ENCODE measurements around the gene MYO18A. TPM values are rescaled to one million over a fixed set of nuclear protein-coding genes. Genes with fewer than 3 reads are reported as not detected.

Gene MYO18A
- total RNA-seq, 1 experiment from 2014 or later = 21.4 TPM

DNA sequence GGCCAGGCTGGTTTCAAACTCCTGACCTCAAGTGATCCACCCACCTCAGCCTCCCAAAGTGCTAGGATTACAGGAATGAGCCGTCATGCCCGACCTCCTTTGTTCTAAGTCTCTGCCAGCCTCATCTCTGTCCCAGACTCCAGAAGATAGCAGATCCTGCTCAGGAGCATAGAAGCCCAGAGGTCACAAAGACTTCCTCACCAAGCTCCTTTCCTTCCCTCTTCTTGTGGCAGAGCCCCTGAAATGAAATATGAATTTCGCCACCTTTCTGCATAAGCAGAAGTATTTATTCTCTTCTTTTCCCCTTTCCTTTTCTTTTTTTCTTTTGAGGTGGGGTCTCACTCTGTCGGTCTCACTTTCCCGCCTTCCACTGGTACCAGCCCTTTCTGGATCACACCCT lies 148.7 kb downstream of the MYO18A start:
- no peak for DNase-seq (ENCODE audit: low read depth)

- DNase-seq (ENCODE audit: low read depth) = no peak
These were observed 155.8 kb downstream of the MYO18A start for GRCh38 chr17:29024316-29024952.

- no peak for DNase-seq (ENCODE audit: low read depth)
These were observed 158.1 kb downstream of the MYO18A start for GRCh38 chr17:29022074-29022473.

DNA sequence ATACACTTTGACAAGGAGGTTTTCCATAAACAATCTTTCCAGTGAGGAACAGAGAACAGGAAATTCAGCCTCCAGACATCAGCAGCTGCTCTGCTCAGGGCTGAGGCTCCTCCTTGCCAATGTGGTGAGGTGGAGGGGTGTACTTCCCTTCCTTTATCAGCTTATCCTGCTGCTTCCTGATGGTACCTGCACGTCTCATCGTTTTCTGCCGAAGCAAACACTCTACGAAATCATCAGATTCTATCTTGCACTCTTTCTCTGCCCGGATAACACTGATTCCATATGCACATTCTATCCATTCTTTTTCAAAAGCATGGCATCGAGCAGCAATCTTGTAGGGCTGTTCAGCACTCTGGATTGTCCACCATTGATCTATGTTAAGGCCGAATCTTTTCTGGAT lies 159.0 kb downstream of the MYO18A start:
- no peak for DNase-seq (ENCODE audit: low read depth)

Other genes starting within 250 kb of the MYO18A start
- gene PHF12, start 228.9 kb downstream of the MYO18A start, total RNA-seq (2014; rRNA removed; shearing (Covaris generic)) = 9.2 and 18.0 TPM in 2 replicates
- not detected in 2 replicates for gene SEZ6, start 174.4 kb downstream of the MYO18A start, total RNA-seq (2014; rRNA removed; shearing (Covaris generic))
- gene PIPOX, start 137.3 kb downstream of the MYO18A start, total RNA-seq (2014; rRNA removed; shearing (Covaris generic)) = 10.0 and 11.7 TPM in 2 replicates
- gene CRYBA1, start 66.5 kb upstream of the MYO18A start, total RNA-seq (2014; rRNA removed; shearing (Covaris generic)) = not detected in 2 replicates
- gene NUFIP2, start 113.8 kb upstream of the MYO18A start, total RNA-seq (2014; rRNA removed; shearing (Covaris generic)) = 22.6 and 30.3 TPM in 2 replicates
- gene TAOK1, start 210.0 kb upstream of the MYO18A start, total RNA-seq (2014; rRNA removed; shearing (Covaris generic)) = 25.7 and 30.2 TPM in 2 replicates

Measured in RPMI7951 (cell line).